DMS 273 (cell line): ENCODE results near the gene PDE4DIP.
"Not testable (repeated sequence)": the region's sequence is repeated elsewhere in the genome, so short reads cannot be mapped to it uniquely, and the experiment has no call there.

ENCODE experiments used
- DNase-seq: peaks from one replicate; lab custom pipeline; 2025; ENCODE audit not compliant: unreplicated experiment; lab: John Stamatoyannopoulos, UW

Gene PDE4DIP

GRCh38 chr1:148918836-148919447 lies 74.7 kb downstream of the PDE4DIP start:
- DNase-seq, result not testable (repeated sequence)

- not testable (repeated sequence) for DNase-seq
Observed at GRCh38 chr1:148921047-148921446, 76.8 kb downstream of the PDE4DIP start.

GRCh38 chr1:148923798-148924197 lies 79.6 kb downstream of the PDE4DIP start:
- DNase-seq, result not testable (repeated sequence)

- DNase-seq, result not testable (repeated sequence)
Observed at GRCh38 chr1:148927645-148928044, 83.4 kb downstream of the PDE4DIP start.

- not testable (repeated sequence) for DNase-seq
Observed at GRCh38 chr1:148929253-148929652, 85.0 kb downstream of the PDE4DIP start.

GRCh38 chr1:148935381-148936002 lies 91.3 kb downstream of the PDE4DIP start:
- not testable (repeated sequence) for DNase-seq

- not testable (repeated sequence) for DNase-seq
Observed at GRCh38 chr1:148942906-148943305, 98.7 kb downstream of the PDE4DIP start.

GRCh38 chr1:148945130-148945529 lies 100.9 kb downstream of the PDE4DIP start:
- not testable (repeated sequence) for DNase-seq

GRCh38 chr1:148948768-148949167 lies 104.5 kb downstream of the PDE4DIP start:
- not testable (repeated sequence) for DNase-seq

- peak; percentile 84 for DNase-seq
Observed at GRCh38 chr1:148951336-148952227, 107.4 kb downstream of the PDE4DIP start.

GRCh38 chr1:148952253-148952937 lies 108.2 kb downstream of the PDE4DIP start:
- not testable (repeated sequence) for DNase-seq

- peak; percentile 36 for DNase-seq
Observed at GRCh38 chr1:148952938-148953616, 108.8 kb downstream of the PDE4DIP start.

GRCh38 chr1:148953730-148954129 lies 109.5 kb downstream of the PDE4DIP start:
- not testable (repeated sequence) for DNase-seq

- DNase-seq, result not testable (repeated sequence)
Observed at GRCh38 chr1:148958343-148958742, 114.1 kb downstream of the PDE4DIP start.

GRCh38 chr1:148960212-148961000 lies 116.2 kb downstream of the PDE4DIP start:
- DNase-seq, result not testable (repeated sequence)

GRCh38 chr1:148962127-148962857 lies 118.1 kb downstream of the PDE4DIP start:
- not testable (repeated sequence) for DNase-seq

GRCh38 chr1:148966084-148966483 lies 121.9 kb downstream of the PDE4DIP start:
- DNase-seq, result not testable (repeated sequence)

- not testable (repeated sequence) for DNase-seq
Observed at GRCh38 chr1:148967580-148967979, 123.4 kb downstream of the PDE4DIP start.

- DNase-seq, result not testable (repeated sequence)
Observed at GRCh38 chr1:148968682-148969081, 124.5 kb downstream of the PDE4DIP start.
